NCI-H345 (cell line): ENCODE measurements around the gene WDR20.

ENCODE experiments used
- DNase-seq: peaks from one replicate; lab custom pipeline; 2025; lab: John Stamatoyannopoulos, UW

WDR20 gene

DNA sequence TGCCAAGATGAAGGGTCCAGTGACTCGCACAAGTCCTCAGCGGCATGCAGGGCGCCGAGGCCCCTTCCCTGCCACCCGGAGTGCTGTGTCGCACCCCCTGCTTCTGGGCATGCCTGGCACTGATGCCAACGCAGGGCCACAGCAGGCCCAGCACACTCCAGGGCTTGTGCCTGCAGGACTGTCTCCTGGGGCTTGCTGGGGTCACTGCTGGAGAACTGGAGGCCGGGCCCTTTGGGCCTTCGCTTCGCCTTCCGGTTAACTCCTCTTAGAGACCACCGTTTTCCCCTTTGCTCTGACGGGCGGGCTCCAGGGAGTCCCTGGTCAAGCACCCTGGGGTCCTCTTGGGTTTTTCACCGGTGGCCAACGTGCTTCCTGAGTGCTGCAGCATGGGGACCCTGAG is 79.6 kb downstream of the WDR20 start:
- DNase-seq = no peak

- DNase-seq = no peak
These were observed 80.3 kb downstream of the WDR20 start for GRCh38 chr14:102220031-102220430.

DNA sequence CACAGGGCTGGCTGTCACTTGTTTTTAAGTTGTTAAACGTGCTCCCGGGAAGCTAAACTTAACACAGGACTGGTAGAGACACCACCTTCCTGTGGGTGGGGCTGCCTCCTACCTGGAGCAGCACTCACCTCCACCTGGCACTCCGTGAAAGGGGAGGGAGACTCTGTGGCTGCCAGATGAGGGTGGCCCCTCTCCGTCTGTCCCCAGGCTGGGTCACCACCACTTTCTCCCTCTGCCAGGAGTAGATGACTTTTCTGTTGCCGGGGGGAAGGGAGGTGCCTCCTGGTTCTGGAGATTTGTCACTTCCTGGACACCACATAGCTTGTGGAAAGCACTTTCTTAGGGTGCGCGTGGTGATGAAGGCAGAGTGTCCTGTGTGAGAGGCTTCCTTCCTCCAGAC is 81.3 kb downstream of the WDR20 start:
- no peak for DNase-seq

GRCh38 chr14:102222009-102222575 is 82.4 kb downstream of the WDR20 start:
- no peak for DNase-seq

GRCh38 chr14:102222751-102223150 is 83.1 kb downstream of the WDR20 start:
- DNase-seq = no peak

GRCh38 chr14:102223682-102224081 is 84.0 kb downstream of the WDR20 start:
- no peak for DNase-seq

DNA sequence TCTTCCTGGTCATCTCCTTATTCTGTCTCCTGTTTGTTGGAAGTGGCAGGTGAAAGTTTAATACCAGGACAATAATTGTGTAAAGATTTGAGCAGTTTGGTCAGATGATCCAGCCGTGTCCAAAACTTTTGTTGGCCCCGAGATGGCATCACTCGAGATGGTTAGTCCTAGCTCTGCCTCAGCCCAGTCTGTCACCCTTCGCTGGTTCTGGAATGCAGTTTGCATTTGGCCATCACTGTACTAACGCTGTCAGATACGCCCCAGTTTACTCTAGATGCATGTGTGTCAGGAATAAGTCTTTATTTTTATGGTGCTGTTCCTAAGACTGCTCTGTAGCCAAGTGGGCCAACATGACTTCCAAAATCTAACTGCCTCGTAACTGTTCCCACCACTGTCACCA is 85.7 kb downstream of the WDR20 start:
- no peak for DNase-seq

DNA sequence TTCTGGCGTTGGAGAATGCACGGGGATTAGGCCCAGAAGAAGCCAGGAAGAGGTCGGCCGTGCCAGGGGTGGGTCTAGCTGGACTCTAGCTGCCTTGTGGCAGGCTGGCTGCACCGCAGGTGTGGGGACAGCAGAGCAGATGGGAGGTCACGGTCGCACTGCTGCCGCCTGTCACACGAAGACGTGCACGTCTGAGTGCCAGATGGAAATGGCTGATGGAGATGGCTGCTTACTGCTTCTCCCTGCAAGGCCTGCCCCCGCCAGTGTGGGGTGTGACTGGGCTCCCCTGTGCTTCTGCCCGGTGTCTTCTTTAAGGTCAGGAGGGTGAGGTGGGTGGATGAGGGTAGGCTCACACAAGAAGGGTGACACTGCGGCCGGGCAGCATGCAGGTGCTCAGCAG is 86.2 kb downstream of the WDR20 start:
- no peak for DNase-seq

DNA sequence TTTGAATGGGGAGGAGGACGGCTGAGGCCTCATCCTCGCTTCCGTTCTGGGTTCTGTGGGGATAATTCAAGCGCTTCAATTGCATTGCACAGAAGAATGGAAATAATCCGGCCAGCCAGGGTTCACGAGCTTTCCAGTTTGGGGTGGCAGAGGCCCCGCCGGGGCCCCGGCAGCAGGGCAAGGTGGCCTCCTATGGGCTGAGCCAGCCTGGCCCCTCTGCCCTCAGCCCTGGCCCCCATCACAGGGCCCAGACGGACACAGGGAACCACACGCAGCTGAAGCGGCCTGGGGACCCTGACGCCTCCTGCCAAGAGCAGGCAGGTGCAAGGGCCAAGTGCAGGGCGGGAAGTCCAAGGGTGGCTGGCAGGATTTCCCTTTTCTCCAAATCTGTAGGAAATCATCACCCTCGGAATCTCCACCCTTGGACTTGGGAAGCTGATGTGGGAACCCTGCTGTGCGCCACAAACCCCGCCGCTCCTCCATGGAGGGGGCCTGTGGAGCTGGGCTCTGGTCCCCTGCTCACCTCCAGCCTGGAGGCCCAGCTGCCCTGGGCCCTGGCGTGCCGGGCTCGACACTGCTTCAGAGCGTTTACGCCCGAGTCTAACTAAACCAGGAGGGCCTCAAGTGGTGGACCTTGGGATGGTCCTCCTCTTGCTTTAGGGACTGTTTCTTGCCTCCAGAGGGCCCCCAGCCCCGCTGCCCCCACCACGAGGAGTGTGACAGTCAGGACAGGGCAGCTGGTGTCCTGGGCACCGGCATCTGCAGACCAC is 86.8 kb downstream of the WDR20 start:
- no peak for DNase-seq

GRCh38 chr14:102227184-102227964 is 87.7 kb downstream of the WDR20 start:
- no peak for DNase-seq

DNA sequence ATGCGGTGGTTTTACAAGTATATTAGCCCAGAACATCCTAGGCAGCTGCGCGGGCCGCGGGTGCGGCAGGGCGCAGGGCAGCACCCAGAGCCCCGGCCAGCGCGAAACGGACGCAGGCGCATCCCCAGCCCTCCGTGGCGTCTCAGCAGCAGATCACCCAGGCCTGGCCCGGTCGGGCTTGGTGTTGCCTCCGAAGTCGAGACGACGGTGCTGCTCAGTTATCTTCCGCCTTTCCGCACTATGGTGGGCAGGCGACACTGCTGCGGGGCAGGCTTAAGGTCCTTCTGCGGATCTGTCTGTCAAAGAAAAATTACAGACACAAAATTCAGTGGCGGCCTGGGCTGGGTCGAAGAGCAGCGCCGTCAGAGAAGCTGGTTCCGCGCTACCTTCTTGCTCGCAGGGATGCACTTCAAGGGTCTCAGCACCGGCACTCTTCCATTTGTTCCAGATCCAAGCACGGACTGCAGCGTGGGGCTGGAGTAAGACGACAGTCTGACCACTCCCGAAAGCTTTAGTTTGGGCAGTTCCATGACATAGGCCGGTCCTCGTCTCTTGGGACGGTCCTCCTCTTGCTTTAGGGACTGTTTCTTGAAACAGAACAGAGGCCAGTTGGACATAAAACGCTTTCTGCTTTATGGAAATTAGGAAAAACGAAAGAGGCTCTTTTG is 89.5 kb downstream of the WDR20 start:
- DNase-seq = no peak

DNA sequence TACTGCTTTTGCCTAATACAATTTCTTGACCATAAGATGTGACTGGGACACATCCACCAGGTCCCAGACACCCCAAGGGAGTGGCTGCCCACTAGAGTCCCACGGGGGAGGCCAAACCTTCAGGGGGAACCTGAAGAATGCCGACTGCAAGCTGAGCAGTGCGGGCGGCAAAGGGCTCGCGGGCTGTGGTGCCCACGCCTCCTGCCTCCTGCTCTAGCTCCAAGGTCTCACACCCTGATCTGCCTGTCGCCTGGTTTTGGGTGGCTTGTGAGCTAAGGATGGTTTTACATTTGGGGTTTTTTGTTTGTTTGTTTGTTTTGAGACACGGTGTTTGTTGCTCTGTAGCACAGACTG is 90.0 kb downstream of the WDR20 start:
- no peak for DNase-seq

GRCh38 chr14:102230481-102231210 is 90.9 kb downstream of the WDR20 start:
- DNase-seq = no peak

DNA sequence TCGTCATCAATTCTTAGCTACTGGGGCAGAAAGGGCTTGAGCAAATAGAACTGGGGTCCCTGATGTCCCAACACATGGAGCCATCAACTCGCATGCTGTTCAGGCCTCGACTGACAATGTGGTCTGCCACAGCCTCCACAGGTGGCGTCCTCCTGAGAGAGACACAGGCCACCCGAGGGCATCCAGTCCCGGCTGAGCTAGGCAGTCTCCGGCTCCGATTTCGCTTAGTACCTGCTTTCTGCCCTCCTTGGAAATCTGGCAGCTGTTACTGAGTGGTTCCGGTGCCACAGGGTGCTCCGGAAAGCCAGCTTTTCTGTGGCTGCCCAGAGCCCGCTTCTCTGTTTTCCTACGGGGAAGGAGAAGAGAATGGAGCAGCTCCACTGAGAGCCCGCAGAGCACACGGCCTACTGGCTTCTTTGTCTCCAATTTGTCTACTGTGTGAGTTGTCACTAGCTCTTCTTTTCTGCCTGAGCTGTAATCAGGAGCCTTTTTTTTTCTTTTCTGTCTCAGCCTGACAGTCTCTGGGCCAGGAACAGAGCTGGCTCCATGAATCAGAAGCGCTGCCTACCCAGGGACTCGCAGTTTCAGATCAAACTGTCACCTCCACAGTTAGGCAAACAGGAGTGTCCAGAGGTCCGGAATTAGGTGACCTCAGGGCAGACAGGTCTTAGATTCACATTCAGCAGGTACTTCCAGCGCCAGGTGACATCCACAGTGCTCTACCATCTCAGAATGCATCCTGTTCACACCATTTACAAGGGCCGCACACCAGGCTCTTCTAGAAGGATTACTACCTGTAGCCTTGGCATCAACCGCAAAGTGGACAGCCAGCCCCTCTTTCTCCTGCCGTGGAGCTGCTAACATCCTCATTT is 92.0 kb downstream of the WDR20 start:
- no peak for DNase-seq

GRCh38 chr14:102232348-102232625 is 92.6 kb downstream of the WDR20 start:
- no peak for DNase-seq

- no peak for DNase-seq
These were observed 93.4 kb downstream of the WDR20 start for GRCh38 chr14:102233081-102233480.

DNA sequence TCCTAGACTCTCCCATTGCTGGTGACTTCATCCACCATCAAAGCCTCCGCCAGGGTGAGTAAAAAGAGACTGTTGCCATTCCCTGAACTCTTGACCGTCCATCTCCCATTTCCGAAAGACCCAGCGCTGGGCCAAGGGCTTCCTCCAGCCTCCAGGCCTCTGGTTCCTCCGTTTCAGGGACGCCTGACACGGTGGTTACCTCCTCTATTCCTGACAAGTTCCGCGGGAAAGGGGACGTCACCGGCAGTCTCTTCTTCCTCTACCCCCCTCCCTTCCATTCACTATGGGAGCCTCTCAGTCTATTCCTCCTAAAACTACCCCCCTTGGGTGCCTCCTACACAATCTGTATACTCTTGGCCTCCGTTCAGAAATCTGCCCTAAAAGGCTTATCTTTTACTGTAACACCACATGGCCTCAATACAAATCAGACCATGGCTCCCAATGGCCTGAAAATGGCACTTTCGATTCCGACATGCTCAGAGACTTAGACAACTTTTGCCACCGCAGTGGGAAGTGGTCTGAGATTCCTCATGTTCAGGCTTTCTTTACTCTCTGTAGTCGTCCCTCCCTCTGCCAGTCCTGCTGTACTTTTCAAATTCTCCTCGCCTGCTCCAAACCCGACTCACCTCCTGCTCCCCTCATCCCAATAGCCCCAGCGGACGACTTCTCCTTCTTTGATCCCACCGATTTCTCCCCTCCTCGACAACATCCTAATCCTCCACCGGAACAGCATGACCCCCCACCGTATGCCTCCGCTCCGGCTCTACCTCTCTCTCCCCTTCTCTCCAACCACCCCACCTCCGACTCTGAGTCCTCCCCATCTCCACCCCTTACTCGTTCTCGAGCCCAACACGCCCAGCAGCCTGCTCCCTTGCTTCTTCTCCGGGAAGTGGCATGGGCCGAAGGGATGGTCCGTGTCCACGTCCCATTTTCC is 94.9 kb downstream of the WDR20 start:
- no peak for DNase-seq

GRCh38 chr14:102235275-102235897 is 95.7 kb downstream of the WDR20 start:
- peak; percentile 59 for DNase-seq

GRCh38 chr14:102236026-102236425 is 96.3 kb downstream of the WDR20 start:
- DNase-seq = no peak

DNA sequence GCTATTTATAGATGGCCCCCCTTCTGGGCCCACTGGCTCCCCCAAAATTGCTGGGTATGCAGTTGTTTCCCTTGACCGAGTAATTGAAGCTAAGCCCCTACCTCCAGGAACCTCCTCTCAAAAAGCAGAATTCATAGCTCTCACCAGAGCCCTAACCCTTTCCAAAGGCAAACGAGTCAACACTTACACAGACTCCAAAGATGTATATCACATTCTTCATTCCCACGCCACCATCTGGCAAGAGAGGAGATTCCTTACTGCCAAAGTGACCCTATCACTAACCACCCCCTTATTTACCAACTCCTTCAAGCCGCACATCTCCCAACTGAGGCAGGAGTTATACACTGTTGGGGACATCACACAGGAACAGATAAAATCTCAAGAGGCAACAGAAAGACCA is 98.4 kb downstream of the WDR20 start:
- no peak for DNase-seq
